Measurements from ENCODE around the gene NANOS1.

- TF ChIP-seq CTCF (IDR thresholded peaks at IDR 0.05) (no peak), POLR2A (IDR thresholded peaks at IDR 0.05) (no peak)
Observed at GRCh38 chr10:119039161-119039560, 9.6 kb downstream of the NANOS1 start.
